Heart right ventricle (tissue), 16 donors: Measurements from ENCODE around the gene KIF26A. TPM values are rescaled to one million over a fixed set of nuclear protein-coding genes. Genes with fewer than 3 reads are reported as not detected.

Experiments
- ATAC-seq, 8 donors: fragments of 200-7000 bp; cut with Tn5 transposase; one replicate each; pipeline ENCODE4 v1.9.1; 2020; ENCODE audit warnings: mild to moderate bottlenecking in 8 of 8, moderate library complexity in 8 of 8, moderate number of reproducible peaks in 1 of 8
- DNase-seq, 2 donors: peaks; one replicate each; pipeline ENCODE4 v3.0.0-alpha.2; 2020
- H3K27ac ChIP-seq, 10 donors: fragments of 200-600 bp; sonication (generic) in 2 of 10; one replicate each; pipeline versions ENCODE4 v1.5.0 to v1.8.0; 2020 to 2022; ENCODE audit warnings: mild to moderate bottlenecking in 3 of 10
- H3K27me3 ChIP-seq, 7 donors: fragments of 200-600 bp; one replicate each; pipeline ENCODE4 v1.8.0; 2021 to 2022; ENCODE audit warnings: mild to moderate bottlenecking in 2 of 7
- H3K36me3 ChIP-seq, 9 donors: fragments of 200-600 bp; sonication (generic) in 1 of 9; one replicate each; pipeline versions ENCODE4 v1.5.0 to v1.8.0; 2020 to 2022; ENCODE audit warnings: mild to moderate bottlenecking in 2 of 9
- H3K4me1 ChIP-seq, 9 donors: fragments of 200-600 bp; sonication (generic) in 1 of 9; one replicate each; pipeline versions ENCODE4 v1.5.0 to v1.8.0; 2020 to 2022; ENCODE audit warnings: mild to moderate bottlenecking in 4 of 9
- H3K4me3 ChIP-seq, 10 donors: fragments of 200-600 bp; sonication (generic) in 2 of 10; one replicate each; pipeline versions ENCODE4 v1.5.0 to v1.8.0; 2020 to 2022; ENCODE audit warnings: mild to moderate bottlenecking in 7 of 10, moderate library complexity in 2 of 10
- H3K9me3 ChIP-seq, 11 donors: fragments of 200-600 bp in 10 of 11; sonication (generic) in 2 of 11; one replicate each; pipeline versions ENCODE4 v1.5.0 to v1.8.0; 2013 to 2022; ENCODE audit warnings: mild to moderate bottlenecking in 2 of 11, control low read depth in 1 of 11, moderate library complexity in 1 of 11
- WGBS, 2 donors: extraction: QIAGEN DNeasy Blood & Tissue Kit; methylation state at CpG; one replicate each; pipeline ENCODE4 v1.1.7; 2013; ENCODE audit warnings: inconsistent platforms in 1 of 2; 5-methylcytosine and 5-hydroxymethylcytosine counted together
- intact Hi-C, 10 donors: fragments of 100-400 bp; cut with DNase I; formaldehyde crosslinking; loops; one replicate each; pipeline versions ENCODE4 v1.11.1 to v1.14.2; 2022
- polyA plus RNA-seq, 2 donors: library from polyadenylated mRNA; stranded (reverse); fragments of 200-250 nt; gene quantifications; one replicate each; pipeline ENCODE4 v1.2.3, GENCODE V29; 2013
- total RNA-seq, 10 donors: library from RNA; stranded (reverse); fragmentation: NEBNext Ultra II Directional in 3 of 10; extraction: Animal tissue kit (Norgen Biotek cat#: 25700) in 3 of 10; gene quantifications; one replicate each; pipeline versions ENCODE4 v1.2.1 to v1.2.4, GENCODE V29; 2021 to 2023
- TF ChIP-seq, protein P1 (sequence below), 9 donors: fragments of 200-600 bp; sonication (generic) in 2 of 9; IDR thresholded peaks; one replicate each; pipeline versions ENCODE4 v1.5.0 to v1.8.0; 2021 to 2022; ENCODE audit warnings: antibody characterized with exemption in 9 of 9, mild to moderate bottlenecking in 5 of 9, moderate library complexity in 1 of 9
- donor health status: Arrhythmogenic right ventricular cardiomyopathy.
- donor health status: ischemic (EF 13 %, LVEDD 7.1; RV severe dilation, severe dysfunction).
- donor health status: healthy with polysubstance abuse.
- donor health status: DM: no; HTN: yes; CAD: no.
- donor health status: DM: no; HTN: no; CAD: no.
- donor health status: ischemic (EF 25% LVEDD 6.9; RV normal size, moderate dysfunction).
- donor health status: ischemic (EF 25% LVEDD 5.7; RV mildly dilated, moderate dysfunction).
- donor health status: healthy.
- donor health status: DM: yes; HTN: yes; CAD: no.
- donor health status: Ischemic cardiomyopathy.
- donor health status: ischemic (EF 35%, LVEDD 5.7; RV mildly dilated, moderate dysfunction).
- donor health status: nonischemic (EF 11% LVEDD 7.7; RV severe dilation, severe dysfunction).
- donor health status: DM: yes; HTN: yes; CAD: no.
- donor health status: PGD.
- donor health status: ischemic (EF 29% LVEDD 5.4; RV normal size, mild dysfunction).
- donor health status: nonischemic (EF 23%, LVEDD 6.1; RV moderate dilation, normal function).

KIF26A gene
- total and polyA plus RNA-seq, 12 donors: 4.1 to 12.2 (median 6.6) TPM

DNA sequence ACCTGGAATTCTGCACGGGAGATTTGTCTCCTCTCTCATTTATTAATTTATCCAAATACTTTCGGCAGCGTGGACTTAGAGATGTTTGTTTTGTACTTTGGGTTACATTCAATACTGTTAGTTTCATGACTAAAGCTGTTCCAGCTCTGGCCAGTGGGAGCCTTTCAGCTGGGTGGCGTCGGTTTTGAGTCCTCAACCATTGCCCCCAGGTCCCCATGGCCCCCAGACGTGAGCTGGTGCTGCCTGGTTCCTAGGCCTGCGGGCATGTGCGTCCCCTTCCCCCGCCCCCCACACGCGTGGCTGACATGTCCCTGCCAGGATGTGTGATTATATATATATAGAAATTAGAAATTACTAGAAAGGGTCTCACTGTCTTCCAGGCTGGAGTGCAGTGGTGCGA lies 48.2 kb downstream of the KIF26A start:
- Histone ChIP-seq H3K4me1 (peaks cover 3 to 49% (median 8%) of the 10 kb centered on the region in 9 donors), H3K4me3 (no peak overlapping the region), H3K36me3 (no peaks in the 10 kb centered on the region), H3K9me3 (no peaks in the 10 kb centered on the region), H3K27ac (no peak overlapping the region), H3K27me3 (peaks cover 0 to 3% (median 0%) of the 10 kb centered on the region in 7 donors)
- DNase-seq (no peak), ATAC-seq (no peak)
- 81 to 83% methylated on average over 12 of the region's 12 CpGs for WGBS, 2 donors
- intact Hi-C loops: loop anchor here in 3 of 10 donors (2.0 to 5.0 kb wide), 2 partner anchors 44 to 48 kb away; partner anchors contain the start of gene KIF26A (in 1 of the 3)
- TF ChIP-seq, protein P1, sequence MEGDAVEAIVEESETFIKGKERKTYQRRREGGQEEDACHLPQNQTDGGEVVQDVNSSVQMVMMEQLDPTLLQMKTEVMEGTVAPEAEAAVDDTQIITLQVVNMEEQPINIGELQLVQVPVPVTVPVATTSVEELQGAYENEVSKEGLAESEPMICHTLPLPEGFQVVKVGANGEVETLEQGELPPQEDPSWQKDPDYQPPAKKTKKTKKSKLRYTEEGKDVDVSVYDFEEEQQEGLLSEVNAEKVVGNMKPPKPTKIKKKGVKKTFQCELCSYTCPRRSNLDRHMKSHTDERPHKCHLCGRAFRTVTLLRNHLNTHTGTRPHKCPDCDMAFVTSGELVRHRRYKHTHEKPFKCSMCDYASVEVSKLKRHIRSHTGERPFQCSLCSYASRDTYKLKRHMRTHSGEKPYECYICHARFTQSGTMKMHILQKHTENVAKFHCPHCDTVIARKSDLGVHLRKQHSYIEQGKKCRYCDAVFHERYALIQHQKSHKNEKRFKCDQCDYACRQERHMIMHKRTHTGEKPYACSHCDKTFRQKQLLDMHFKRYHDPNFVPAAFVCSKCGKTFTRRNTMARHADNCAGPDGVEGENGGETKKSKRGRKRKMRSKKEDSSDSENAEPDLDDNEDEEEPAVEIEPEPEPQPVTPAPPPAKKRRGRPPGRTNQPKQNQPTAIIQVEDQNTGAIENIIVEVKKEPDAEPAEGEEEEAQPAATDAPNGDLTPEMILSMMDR (IDR thresholded peaks at IDR 0.05): no peak

DNA sequence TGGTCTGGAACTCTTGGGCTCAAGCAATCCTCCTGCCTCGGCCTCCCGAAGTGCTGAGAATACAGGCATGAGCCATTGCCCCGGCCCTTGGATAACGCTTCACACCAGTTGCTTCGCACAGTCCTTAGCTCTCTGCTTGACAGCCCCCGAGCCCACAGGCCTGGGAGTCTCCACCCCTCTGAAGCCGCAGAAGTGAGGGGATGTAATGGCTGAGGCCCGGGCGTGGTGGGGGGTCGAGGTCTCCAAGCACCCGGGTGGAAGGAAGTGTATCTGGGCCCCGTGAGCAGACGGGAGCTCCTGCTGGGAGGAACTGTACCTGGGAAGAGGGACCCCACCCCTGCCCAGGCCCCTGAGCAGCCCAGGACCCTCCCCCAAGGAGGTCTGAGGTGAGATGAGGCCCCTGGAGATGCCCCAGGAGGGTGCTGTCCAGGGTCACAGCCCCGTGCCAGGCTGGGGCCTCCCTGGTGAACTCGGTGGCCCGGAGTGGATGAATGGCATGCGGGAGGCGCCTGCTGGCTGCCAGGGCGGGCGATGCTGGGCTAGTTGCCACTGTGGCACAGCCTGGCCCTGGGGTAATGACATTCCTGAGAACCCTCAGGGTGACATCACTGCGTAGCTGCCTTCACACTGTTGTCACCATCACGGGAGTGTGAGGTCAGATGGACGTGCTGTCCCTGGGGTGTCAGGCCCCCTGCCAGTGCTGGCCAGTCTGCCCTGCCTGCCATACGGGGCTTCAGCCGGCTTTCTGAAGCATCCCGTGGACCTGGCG lies 48.9 kb downstream of the KIF26A start:
- intact Hi-C loops: loop anchor here in 3 of 10 donors (2.0 to 5.0 kb wide), 2 partner anchors 45 to 49 kb away; partner anchors contain the start of gene KIF26A (in 1 of the 3)
- Histone ChIP-seq H3K9me3 (no peaks in the 10 kb centered on the region), H3K27me3 (peaks cover 0 to 3% (median 0%) of the 10 kb centered on the region in 7 donors), H3K4me3 (no peak overlapping the region), H3K4me1 (peaks cover 3 to 49% (median 8%) of the 10 kb centered on the region in 9 donors), H3K27ac (no peak overlapping the region), H3K36me3 (no peaks in the 10 kb centered on the region)
- TF ChIP-seq, protein P1 (IDR thresholded peaks at IDR 0.05): no peak
- DNase-seq: no peak
- peak in 1 of 8 donors; percentile 22 for ATAC-seq
- 75 to 82% methylated on average over 27 of the region's 27 CpGs for WGBS, 2 donors

DNA sequence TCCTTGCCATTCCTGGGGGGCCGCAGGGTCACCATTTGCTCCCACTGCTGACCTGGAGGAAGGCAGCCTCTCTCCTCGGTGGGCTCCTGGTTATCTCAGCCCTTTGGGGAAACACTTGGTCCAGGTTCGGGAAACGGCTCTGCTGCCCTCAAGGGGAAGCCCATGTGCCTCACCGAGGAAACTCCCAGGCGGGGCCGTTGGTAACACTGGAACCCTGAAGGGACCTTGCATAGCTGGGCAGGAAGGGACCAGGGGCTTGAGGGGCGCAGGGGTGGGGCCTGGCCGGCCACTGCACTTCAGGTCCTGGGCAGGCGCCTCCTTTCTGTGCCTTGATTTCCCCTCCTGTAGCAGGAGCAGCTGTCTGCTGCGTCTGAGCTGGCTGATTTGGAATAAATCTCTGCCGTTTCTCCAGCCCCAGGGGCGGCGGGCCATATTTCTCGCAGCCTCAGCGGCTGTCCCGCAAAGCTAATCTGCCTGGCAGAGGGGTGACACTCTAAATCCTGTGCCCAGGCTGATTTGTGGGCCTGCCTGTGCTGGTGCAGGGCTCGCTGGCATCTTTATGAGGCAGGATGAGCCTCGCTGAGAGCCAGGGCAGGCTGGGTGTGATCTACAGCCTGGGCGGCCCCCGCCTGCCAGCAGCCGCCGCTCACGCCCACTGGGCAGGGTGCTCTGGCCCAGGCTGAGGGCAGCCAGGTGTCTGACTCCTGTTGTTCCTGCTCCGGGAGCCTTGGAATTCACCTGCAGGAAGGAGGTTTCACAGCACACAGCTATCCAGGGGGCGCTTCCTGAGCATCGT lies 49.7 kb downstream of the KIF26A start:
- ATAC-seq (no peak), DNase-seq (no peak)
- no peak overlapping the region for H3K27ac ChIP-seq
- peaks cover 0 to 3% (median 0%) of the 10 kb centered on the region in 7 donors for H3K27me3 ChIP-seq
- H3K4me3 ChIP-seq: no peak overlapping the region
- no peaks in the 10 kb centered on the region for H3K9me3 ChIP-seq
- 69 to 72% methylated on average over 27 of the region's 27 CpGs for WGBS, 2 donors
- H3K4me1 ChIP-seq: peaks cover 3 to 49% (median 8%) of the 10 kb centered on the region in 9 donors
- TF ChIP-seq, protein P1 (IDR thresholded peaks at IDR 0.05): no peak
- intact Hi-C loops: loop anchor here in 3 of 10 donors (2.0 to 5.0 kb wide), 2 partner anchors 46 to 49 kb away; partner anchors contain the start of gene KIF26A (in 1 of the 3)
- no peaks in the 10 kb centered on the region for H3K36me3 ChIP-seq

DNA sequence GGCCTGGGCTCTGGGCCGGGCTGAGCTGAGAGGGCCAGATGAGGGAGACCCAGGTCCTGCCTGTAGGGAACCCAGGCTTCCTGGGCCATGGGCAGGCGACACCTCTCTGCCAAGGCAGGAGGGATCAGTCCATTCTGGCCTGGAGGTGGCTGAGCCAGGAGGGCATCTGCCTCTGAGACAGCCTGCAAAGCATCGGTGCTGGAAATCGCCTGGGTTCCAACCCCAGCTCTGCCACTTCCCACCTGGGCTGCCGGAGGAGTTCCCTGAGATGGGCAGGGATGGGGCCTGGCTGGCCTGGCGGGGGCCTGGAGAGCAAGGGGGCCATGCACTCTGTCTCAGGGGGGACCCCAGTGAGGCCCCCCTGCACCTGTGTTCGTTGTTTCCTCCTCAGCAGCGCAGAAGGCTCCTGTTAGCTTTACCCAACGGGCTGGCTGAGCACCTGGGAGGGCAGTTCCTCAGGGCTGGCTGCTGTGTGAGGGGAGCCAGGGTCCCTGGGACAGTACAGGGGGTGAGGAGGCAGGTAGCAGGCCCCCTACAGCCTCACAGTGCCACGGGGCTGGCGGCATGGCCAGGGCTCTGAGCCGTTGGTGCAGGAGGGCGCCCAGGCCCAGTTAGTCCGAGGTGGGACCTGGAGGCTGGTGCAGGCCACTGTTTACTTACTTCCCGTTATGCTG lies 50.5 kb downstream of the KIF26A start:
- TF ChIP-seq, protein P1 (IDR thresholded peaks at IDR 0.05): no peak
- H3K27ac ChIP-seq: no peak overlapping the region
- H3K4me1 ChIP-seq: peaks cover 2 to 41% (median 8%) of the 10 kb centered on the region in 9 donors
- ATAC-seq: no peak
- H3K9me3 ChIP-seq: no peaks in the 10 kb centered on the region
- no peak for DNase-seq
- H3K27me3 ChIP-seq: peaks cover 0 to 3% (median 0%) of the 10 kb centered on the region in 7 donors
- H3K36me3 ChIP-seq: no peaks in the 10 kb centered on the region
- intact Hi-C loops: loop anchor here in 2 of 10 donors (5.0 kb wide), 1 partner anchor 47 kb away; no protein-coding TSS in a partner anchor
- H3K4me3 ChIP-seq: no peak overlapping the region
- 86 to 88% methylated on average over 15 of the region's 15 CpGs for WGBS, 2 donors
